ENCODE results near the gene TXNL4A.

TXNL4A gene

DNA sequence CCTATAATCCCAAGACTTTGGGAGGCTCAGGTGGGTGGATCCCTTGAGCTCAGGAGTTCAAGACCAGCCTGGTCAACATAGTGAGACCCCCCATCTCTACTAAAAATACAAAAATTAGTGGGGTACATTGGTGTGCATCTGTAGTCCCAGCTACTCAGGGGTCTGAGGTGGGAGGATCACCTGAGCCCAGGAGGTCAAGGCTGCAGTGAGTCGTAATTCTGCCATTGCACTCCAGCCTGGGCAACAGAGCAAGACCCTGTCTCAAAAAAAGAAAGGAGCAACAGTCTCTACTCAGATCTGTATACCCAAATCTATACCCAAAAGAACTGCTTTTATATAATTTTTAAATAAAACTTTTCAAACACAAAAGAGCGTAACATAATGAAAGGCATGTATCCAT lies 29.4 kb downstream of the TXNL4A start:
- DNase-seq (ENCODE audit: extremely low read depth, low read depth): no peak
- H3K4me3 ChIP-seq (replicated peaks; ENCODE audit: low read depth, low read length): no peak overlapping the region
- TF ChIP-seq, protein P1, sequence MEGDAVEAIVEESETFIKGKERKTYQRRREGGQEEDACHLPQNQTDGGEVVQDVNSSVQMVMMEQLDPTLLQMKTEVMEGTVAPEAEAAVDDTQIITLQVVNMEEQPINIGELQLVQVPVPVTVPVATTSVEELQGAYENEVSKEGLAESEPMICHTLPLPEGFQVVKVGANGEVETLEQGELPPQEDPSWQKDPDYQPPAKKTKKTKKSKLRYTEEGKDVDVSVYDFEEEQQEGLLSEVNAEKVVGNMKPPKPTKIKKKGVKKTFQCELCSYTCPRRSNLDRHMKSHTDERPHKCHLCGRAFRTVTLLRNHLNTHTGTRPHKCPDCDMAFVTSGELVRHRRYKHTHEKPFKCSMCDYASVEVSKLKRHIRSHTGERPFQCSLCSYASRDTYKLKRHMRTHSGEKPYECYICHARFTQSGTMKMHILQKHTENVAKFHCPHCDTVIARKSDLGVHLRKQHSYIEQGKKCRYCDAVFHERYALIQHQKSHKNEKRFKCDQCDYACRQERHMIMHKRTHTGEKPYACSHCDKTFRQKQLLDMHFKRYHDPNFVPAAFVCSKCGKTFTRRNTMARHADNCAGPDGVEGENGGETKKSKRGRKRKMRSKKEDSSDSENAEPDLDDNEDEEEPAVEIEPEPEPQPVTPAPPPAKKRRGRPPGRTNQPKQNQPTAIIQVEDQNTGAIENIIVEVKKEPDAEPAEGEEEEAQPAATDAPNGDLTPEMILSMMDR (IDR thresholded peaks at IDR 0.05; ENCODE audit: low read depth, low read length, missing control alignments): no peak

DNA sequence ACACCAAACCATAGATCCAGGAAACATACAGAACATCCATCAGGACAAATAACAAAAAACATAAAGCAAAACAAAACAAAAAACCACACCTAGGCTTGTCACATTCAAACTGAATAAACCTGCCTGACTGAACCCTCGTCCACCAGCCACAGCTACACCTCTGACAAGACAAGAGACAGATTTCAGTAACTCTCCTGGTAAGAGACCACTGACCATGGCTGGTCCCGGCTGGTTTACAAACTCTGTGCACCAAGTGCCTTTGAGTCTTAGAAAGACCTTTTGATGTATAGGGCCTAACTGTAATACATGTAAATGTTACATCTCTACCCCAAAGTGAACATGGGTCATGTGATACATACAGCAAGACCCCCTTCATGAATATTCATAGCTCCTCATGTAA lies 32.1 kb downstream of the TXNL4A start:
- TF ChIP-seq, protein P1 (IDR thresholded peaks at IDR 0.05; ENCODE audit: low read depth, low read length, missing control alignments): no peak
- H3K4me3 ChIP-seq (replicated peaks; ENCODE audit: low read depth, low read length): no peak overlapping the region

DNA sequence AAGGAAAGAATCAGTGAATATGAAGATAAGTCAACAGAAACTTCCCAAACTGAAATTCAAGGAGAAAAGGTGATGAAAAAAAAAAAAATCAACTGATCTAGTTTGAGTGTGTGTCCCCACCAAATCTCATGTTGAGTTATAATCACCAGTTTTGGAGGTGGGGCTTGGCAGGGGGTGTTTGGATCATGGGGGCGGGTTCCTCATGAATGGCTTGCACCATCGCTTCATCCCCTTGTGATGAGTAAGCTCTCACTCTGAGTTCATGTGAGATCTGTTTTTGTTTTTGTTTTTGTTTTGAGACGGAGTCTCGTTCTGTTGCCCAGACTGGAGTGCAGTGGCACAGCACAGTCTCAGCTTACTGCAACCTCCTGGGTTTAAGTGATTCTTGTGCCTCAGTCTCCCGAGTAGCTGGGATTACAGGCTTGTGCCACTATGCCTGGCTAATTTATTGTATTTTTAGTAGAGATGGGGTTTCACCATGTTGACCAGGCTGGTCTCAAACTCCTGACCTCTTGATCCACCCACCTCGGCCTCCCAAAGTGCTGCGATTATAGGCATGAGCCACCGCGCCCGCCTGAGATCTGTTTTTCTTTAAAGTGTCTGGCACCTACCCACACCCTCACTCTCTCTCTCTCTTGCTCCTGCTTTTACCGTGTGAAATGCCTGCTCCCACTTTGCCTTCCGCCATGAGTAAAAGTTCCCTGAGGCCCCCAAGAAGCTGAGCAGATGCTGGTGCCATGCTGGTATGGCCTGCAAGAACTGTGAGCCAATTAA lies 32.9 kb downstream of the TXNL4A start:
- TF ChIP-seq, protein P1 (IDR thresholded peaks at IDR 0.05; ENCODE audit: low read depth, low read length, missing control alignments): no peak
- no peak for DNase-seq (ENCODE audit: extremely low read depth, low read depth)
- no peak overlapping the region for H3K4me3 ChIP-seq (replicated peaks; ENCODE audit: low read depth, low read length)

More for the DNA sequence above, 32.1 kb downstream of the TXNL4A start:
- no peak for DNase-seq (ENCODE audit: extremely low read depth, low read depth)

DNA sequence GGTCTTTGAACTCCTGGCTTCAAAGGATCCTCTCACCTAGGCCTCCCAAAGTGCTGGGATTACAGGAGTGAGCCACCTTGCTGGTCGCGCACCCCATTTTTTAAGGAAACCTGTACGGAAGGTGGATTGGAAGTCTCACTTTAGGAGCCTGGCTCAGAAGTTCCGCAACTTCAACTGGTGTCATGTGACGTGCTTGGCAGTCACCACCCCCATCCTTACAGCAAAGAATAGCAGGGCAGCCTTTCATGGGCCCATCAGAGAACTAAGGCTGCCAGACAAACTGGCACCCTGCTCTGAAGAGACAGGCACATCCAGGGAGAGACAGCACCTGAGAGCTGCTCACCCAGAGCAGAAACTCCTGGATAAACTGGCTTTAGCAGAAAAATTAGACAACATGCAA lies 33.6 kb downstream of the TXNL4A start:
- TF ChIP-seq, protein P1 (IDR thresholded peaks at IDR 0.05; ENCODE audit: low read depth, low read length, missing control alignments): no peak
- H3K4me3 ChIP-seq (replicated peaks; ENCODE audit: low read depth, low read length): no peak overlapping the region
- DNase-seq (ENCODE audit: extremely low read depth, low read depth): no peak

DNA sequence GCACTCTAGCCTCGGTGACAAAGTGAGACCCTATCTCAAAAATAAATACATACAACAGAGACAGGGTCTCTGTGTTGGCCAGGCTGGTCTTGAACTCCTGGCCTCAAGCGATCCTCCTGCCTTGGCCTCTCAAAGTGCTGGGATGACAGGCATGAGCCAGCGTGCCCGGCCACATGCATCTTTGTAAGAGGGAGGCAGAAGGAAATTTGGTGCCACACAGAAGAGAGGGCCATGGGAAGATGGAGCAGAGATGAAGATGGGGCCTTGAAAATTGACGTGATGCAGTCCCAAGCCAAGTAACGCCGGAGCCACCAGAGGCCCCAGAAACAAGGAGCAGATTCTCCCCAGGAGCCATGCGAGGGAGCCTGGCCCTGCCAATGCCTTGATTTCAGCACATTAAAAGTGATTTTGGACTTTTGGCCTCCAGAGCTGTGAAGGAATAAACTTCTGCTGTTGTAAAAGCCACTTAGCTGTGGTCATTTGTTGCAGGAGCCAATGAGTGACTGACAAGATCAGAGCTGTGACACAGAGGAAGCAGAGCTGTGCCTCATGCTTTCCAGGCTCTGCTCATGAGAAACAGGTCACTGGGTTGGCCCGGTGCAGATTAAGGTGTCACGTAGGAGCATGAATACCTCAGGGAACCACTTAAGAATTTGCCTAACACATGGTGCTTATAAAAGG lies 34.3 kb downstream of the TXNL4A start:
- TF ChIP-seq, protein P1 (IDR thresholded peaks at IDR 0.05; ENCODE audit: low read depth, low read length, missing control alignments): no peak
- no peak overlapping the region for H3K4me3 ChIP-seq (replicated peaks; ENCODE audit: low read depth, low read length)
- DNase-seq (ENCODE audit: extremely low read depth, low read depth): no peak

DNA sequence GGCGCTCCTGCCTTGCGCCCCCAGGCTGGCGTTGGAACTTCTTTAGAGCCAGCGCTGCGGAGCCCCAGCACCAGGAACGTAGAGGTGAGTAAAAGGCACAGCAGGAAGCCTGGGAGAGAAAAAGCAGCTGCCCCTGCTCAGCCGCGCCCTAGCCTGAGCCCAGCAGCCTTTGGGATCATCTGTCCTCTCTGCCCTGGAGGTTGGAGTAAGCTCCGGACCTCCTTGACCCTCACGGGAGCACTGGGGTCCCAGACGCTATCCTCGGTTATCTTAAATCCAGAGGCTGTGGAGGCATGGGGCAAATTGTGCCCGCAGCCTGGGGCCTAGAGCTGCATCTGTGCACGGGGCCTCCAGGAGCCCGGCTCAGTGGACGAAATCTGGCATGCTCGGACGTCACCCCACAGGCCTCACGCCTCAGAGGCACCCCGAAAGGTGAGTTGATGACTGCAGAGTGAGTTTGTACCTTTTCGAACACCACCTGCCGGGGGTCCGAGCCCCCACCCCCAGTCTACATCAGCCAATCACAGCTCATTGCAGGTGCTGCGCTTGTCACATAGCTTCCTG lies 35.3 kb downstream of the TXNL4A start:
- DNase-seq (ENCODE audit: extremely low read depth, low read depth): no peak
- TF ChIP-seq, protein P1 (IDR thresholded peaks at IDR 0.05; ENCODE audit: low read depth, low read length, missing control alignments): no peak
- no peak overlapping the region for H3K4me3 ChIP-seq (replicated peaks; ENCODE audit: low read depth, low read length)
